Liver (tissue), 9 donors: ENCODE measurements around the gene HOXB4. TPM values are rescaled to one million over a fixed set of nuclear protein-coding genes. Genes with fewer than 3 reads are reported as not detected.

ENCODE experiments used
- DNase-seq: peaks from one replicate; pipeline ENCODE4 v3.0.0-alpha.2; 2017; ENCODE audit warnings: low spot score
- H3K27ac ChIP-seq, 2 donors: one replicate each; pipeline ENCODE4 v1.7.0; 2013; ENCODE audit warnings: inconsistent platforms in 2 of 2, low read length in 2 of 2, control low read depth in 1 of 2, low read depth in 1 of 2, mild to moderate bottlenecking in 1 of 2
- H3K27me3 ChIP-seq, 4 donors: one replicate each; pipeline versions ENCODE4 v1.6.1 to v1.7.0; 2013; ENCODE audit warnings: low read length in 3 of 4, inconsistent platforms in 1 of 4, mild to moderate bottlenecking in 1 of 4, moderate library complexity in 1 of 4; ENCODE audit not compliant: control insufficient read depth in 4 of 4, insufficient read depth in 4 of 4
- H3K36me3 ChIP-seq, 4 donors: one replicate each; pipeline versions ENCODE4 v1.6.1 to v1.7.0; 2013; ENCODE audit warnings: low read length in 3 of 4, mild to moderate bottlenecking in 3 of 4, low read depth in 1 of 4, moderate library complexity in 1 of 4; ENCODE audit not compliant: control insufficient read depth in 4 of 4, insufficient read depth in 3 of 4
- H3K4me1 ChIP-seq, 4 donors: one replicate each; pipeline versions ENCODE4 v1.6.1 to v1.7.0; 2013; ENCODE audit warnings: low read length in 3 of 4, mild to moderate bottlenecking in 3 of 4, moderate library complexity in 1 of 4; ENCODE audit not compliant: control insufficient read depth in 4 of 4, insufficient read depth in 4 of 4
- H3K4me3 ChIP-seq, 3 donors: one replicate each; pipeline versions ENCODE4 v1.6.1 to v1.7.0; 2013; ENCODE audit warnings: low read length in 3 of 3, control low read depth in 1 of 3, low read depth in 1 of 3, mild to moderate bottlenecking in 1 of 3
- H3K9ac ChIP-seq, 2 donors: one replicate each; pipeline ENCODE4 v1.7.0; 2013; ENCODE audit warnings: low read length in 2 of 2, mild to moderate bottlenecking in 2 of 2, moderate library complexity in 2 of 2, control low read depth in 1 of 2, low read depth in 1 of 2
- H3K9me3 ChIP-seq, 4 donors: one replicate each; pipeline versions ENCODE4 v1.6.1 to v1.7.0; 2013; ENCODE audit warnings: low read length in 3 of 4; ENCODE audit not compliant: control insufficient read depth in 4 of 4
- EGR1 ChIP-seq, 2 donors: IDR thresholded peaks; 2 replicates each; pipeline ENCODE4 v1.6.1; 2016 to 2018; ENCODE audit warnings: antibody characterized with exemption in 2 of 2, low read depth in 2 of 2
- FOXA1 ChIP-seq: IDR thresholded peaks from 2 replicates; pipeline ENCODE4 v1.6.1; 2016; ENCODE audit warnings: antibody characterized with exemption
- FOXA2 ChIP-seq: IDR thresholded peaks from 2 replicates; pipeline ENCODE4 v1.6.1; 2016; ENCODE audit warnings: antibody characterized with exemption
- GABPA ChIP-seq, 2 donors: IDR thresholded peaks in 1 of 2; conservative IDR thresholded peaks in 1 of 2; 2 replicates each; pipeline ENCODE4 v1.6.1; 2016; ENCODE audit warnings: antibody characterized with exemption in 2 of 2, mild to moderate bottlenecking in 1 of 2, moderate library complexity in 1 of 2
- HNF4A ChIP-seq, 2 donors: conservative IDR thresholded peaks; 2 replicates each; pipeline ENCODE4 v1.6.1; 2016; ENCODE audit warnings: antibody characterized with exemption in 2 of 2, mild to moderate bottlenecking in 2 of 2
- HNF4G ChIP-seq: IDR thresholded peaks from 2 replicates; pipeline ENCODE4 v1.6.1; 2016; ENCODE audit warnings: antibody characterized with exemption
- JUND ChIP-seq, 2 donors: IDR thresholded peaks; 2 replicates each; pipeline ENCODE4 v1.6.1; 2016; ENCODE audit warnings: antibody characterized with exemption in 2 of 2
- MAX ChIP-seq: IDR thresholded peaks from 2 replicates; pipeline ENCODE4 v1.6.1; 2016; ENCODE audit warnings: antibody characterized with exemption
- RAD21 ChIP-seq, 2 donors: IDR thresholded peaks; 2 replicates each; pipeline ENCODE4 v1.6.1; 2016; ENCODE audit warnings: antibody characterized with exemption in 2 of 2, mild to moderate bottlenecking in 2 of 2
- RXRA ChIP-seq, 2 donors: IDR thresholded peaks; 2 replicates each; pipeline ENCODE4 v1.6.1; 2017 to 2018; ENCODE audit warnings: antibody characterized with exemption in 2 of 2, mild to moderate bottlenecking in 1 of 2
- SP1 ChIP-seq: IDR thresholded peaks from 2 replicates; pipeline ENCODE4 v1.6.1; 2018; ENCODE audit warnings: antibody characterized with exemption, mild to moderate bottlenecking
- ZBTB33 ChIP-seq: IDR thresholded peaks from 2 replicates; pipeline ENCODE4 v1.6.1; 2016; ENCODE audit warnings: antibody characterized with exemption
- WGBS: extraction: QIAGEN DNeasy Blood & Tissue Kit; methylation state at CpG from one replicate; pipeline ENCODE4 v1.1.7; 2013; 5-methylcytosine and 5-hydroxymethylcytosine counted together
- polyA plus RNA-seq, 2 donors: library from polyadenylated mRNA; stranded (reverse) in 1 of 2; unstranded in 1 of 2; fragments of 200-250 nt in 1 of 2; fragments of >200 nt in 1 of 2; fragmentation: Nextera tagmentation in 1 of 2; extraction: Ambion mirVana in 1 of 2; gene quantifications; one replicate each; pipeline versions ENCODE4 v1.2.1 to v1.2.3, GENCODE V29; 2013 to 2015
- total RNA-seq, 2 donors: library from RNA; depleted of rRNA; stranded (reverse); fragments of >200 nt; gene quantifications; one replicate each; pipeline ENCODE4 v1.2.3, GENCODE V29; 2014
- TF ChIP-seq, protein P1 (sequence below): IDR thresholded peaks from 2 replicates; pipeline ENCODE4 v1.6.1; 2016; ENCODE audit warnings: antibody characterized with exemption
- TF ChIP-seq, protein P2 (sequence below): IDR thresholded peaks from 2 replicates; pipeline ENCODE4 v1.6.1; 2016; ENCODE audit warnings: antibody characterized with exemption, mild to moderate bottlenecking
- donor health status: healthy.
- donor health status: healthy.
- donor health status: healthy.
- donor health status: healthy.
- donor health status: healthy.

HOXB4 gene
- total and polyA plus RNA-seq, 4 donors, result 0.19 to 0.75 (median 0.50) TPM

DNA sequence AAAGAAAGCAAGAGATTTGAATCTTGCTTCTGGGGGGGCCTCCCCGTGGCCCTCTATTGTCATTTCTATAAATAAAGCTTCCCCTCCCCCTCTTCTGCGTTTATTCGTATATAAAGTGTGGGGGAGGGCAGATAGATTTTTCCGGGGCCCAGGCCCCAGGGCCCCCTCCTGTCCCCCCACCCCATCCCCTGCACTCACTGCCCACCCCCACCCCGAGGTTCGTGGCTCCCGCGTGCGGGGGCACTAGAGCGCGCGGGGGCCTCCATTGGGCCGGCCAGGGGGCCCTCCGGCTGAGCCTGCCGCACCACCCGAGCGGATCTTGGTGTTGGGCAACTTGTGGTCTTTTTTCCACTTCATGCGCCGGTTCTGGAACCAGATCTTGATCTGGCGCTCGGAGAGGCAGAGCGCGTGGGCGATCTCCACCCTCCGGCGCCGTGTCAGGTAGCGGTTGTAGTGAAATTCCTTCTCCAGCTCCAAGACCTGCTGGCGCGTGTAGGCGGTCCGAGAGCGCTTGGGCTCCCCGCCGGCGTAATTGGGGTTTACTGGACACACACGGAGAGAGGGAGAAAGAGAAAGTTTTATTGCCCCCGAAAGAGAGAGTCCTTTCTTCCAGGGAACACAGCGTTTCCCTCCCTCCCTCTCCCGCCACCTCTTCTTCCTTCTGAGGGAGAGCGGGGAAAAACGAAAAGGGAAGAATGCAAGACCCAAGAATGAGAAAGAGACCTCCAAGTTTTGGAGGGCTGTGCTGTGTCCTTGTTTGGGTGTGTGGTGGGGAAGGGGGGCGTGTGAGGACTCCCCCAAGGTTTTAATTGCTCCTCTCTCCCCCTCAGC is 1.5 kb downstream of the HOXB4 start:
- 15% methylated on average over 43 of the region's 43 CpGs for WGBS
- no peak for DNase-seq

DNA sequence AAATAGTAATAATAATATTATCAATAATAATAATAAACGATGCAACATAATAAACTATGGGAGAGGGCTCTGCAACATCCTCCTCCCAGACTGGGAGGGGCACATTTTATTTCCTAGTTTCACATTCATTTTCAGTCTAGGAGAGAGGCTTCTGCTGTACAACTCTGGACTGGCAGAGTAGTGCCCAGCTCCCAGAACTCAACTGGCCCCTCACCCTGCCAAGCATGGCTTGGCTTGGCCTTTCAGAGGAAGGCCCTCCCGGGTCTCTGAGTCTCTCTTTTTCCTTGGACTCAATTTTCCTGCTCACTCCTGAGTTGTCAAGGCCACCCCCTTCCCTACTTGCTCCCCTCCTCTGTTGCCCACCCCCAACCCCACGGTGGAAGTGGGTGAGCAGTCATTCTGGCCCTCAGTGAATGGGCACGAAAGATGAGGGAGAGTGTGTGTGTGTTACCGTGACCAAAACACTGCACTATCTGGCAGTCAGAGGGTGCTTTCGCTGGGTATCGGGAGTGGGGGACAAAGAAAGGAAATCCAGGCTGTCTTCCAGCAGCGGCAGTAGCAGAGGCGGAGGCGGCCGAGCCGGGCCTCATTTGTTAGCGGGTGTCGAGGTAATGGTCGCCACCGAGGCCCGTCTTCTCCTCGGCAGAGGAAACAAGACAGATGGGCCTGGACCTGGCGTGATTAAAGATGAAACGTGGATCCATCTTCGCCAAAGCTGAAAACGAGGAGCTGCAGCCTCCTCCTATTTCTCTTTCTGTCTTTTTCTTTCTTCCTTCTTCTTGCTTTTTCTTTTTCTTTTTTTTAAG is 2.3 kb downstream of the HOXB4 start:
- WGBS, result 20% methylated on average over 22 of the region's 22 CpGs
- Histone ChIP-seq H3K9ac (no peak overlapping the region), H3K27ac (peak overlapping the region; percentile 22 to 70), H3K9me3 (no peaks in the 10 kb centered on the region), H3K27me3 (peaks cover 0 to 18% (median 7%) of the 10 kb centered on the region in 4 donors), H3K4me3 (peak overlapping the region in 1 of 3 donors; percentile 46), H3K4me1 (peaks cover 0 to 3% (median 0%) of the 10 kb centered on the region in 4 donors), H3K36me3 (no peaks in the 10 kb centered on the region)
- no peak for DNase-seq
- no peak for TF ChIP-seq HNF4A (conservative IDR thresholded peaks at IDR 0.05)
- TF ChIP-seq, protein P1, sequence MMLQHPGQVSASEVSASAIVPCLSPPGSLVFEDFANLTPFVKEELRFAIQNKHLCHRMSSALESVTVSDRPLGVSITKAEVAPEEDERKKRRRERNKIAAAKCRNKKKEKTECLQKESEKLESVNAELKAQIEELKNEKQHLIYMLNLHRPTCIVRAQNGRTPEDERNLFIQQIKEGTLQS, result no peak
- no peak for TF ChIP-seq HNF4G
- no peak for TF ChIP-seq SP1
- TF ChIP-seq RAD21 (IDR thresholded peaks at IDR 0.05), result no peak
- TF ChIP-seq EGR1 (IDR thresholded peaks at IDR 0.05; ENCODE audit: low read depth in 2 of 2), result no peak
- no peak for TF ChIP-seq RXRA (IDR thresholded peaks at IDR 0.05)
- no peak for TF ChIP-seq ZBTB33
- no peak for TF ChIP-seq JUND (IDR thresholded peaks at IDR 0.05)
- TF ChIP-seq, protein P2, sequence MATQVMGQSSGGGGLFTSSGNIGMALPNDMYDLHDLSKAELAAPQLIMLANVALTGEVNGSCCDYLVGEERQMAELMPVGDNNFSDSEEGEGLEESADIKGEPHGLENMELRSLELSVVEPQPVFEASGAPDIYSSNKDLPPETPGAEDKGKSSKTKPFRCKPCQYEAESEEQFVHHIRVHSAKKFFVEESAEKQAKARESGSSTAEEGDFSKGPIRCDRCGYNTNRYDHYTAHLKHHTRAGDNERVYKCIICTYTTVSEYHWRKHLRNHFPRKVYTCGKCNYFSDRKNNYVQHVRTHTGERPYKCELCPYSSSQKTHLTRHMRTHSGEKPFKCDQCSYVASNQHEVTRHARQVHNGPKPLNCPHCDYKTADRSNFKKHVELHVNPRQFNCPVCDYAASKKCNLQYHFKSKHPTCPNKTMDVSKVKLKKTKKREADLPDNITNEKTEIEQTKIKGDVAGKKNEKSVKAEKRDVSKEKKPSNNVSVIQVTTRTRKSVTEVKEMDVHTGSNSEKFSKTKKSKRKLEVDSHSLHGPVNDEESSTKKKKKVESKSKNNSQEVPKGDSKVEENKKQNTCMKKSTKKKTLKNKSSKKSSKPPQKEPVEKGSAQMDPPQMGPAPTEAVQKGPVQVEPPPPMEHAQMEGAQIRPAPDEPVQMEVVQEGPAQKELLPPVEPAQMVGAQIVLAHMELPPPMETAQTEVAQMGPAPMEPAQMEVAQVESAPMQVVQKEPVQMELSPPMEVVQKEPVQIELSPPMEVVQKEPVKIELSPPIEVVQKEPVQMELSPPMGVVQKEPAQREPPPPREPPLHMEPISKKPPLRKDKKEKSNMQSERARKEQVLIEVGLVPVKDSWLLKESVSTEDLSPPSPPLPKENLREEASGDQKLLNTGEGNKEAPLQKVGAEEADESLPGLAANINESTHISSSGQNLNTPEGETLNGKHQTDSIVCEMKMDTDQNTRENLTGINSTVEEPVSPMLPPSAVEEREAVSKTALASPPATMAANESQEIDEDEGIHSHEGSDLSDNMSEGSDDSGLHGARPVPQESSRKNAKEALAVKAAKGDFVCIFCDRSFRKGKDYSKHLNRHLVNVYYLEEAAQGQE, result no peak
- TF ChIP-seq GABPA (IDR thresholded peaks at IDR 0.05 in 1 of 2, conservative IDR thresholded peaks at IDR 0.05 in 1 of 2), result no peak
- TF ChIP-seq FOXA1, result no peak
- TF ChIP-seq FOXA2, result no peak

More for the DNA sequence above, 1.5 kb downstream of the HOXB4 start:
- Histone ChIP-seq H3K36me3 (no peaks in the 10 kb centered on the region), H3K4me1 (peaks cover 0 to 3% (median 1%) of the 10 kb centered on the region in 4 donors), H3K27ac (peak overlapping the region; percentile 70 to 72), H3K9me3 (no peaks in the 10 kb centered on the region), H3K9ac (no peak overlapping the region), H3K27me3 (peaks cover 0 to 24% (median 5%) of the 10 kb centered on the region in 4 donors), H3K4me3 (peak overlapping the region in 1 of 3 donors; percentile 46)
- TF ChIP-seq MAX (no peak), RXRA (IDR thresholded peaks at IDR 0.05) (no peak), SP1 (no peak), EGR1 (IDR thresholded peaks at IDR 0.05; ENCODE audit: low read depth in 2 of 2) (no peak), JUND (IDR thresholded peaks at IDR 0.05) (no peak), GABPA (IDR thresholded peaks at IDR 0.05 in 1 of 2, conservative IDR thresholded peaks at IDR 0.05 in 1 of 2) (no peak), HNF4G (no peak)
- TF ChIP-seq, protein P2, result no peak
